GM19238 (cell line): Measurements from ENCODE around the gene CLECL1.
"Not testable (repeated sequence)": the region's sequence is repeated elsewhere in the genome, so short reads cannot be mapped to it uniquely, and the experiment has no call there.

Experiments
- DNase-seq: peaks from one replicate; pipeline ENCODE4 v3.0.0; 2011; ENCODE audit warnings: low spot score; ENCODE audit not compliant: insufficient read length

Gene CLECL1

GRCh38 chr12:9721394-9722092, 11.4 kb downstream of the CLECL1 start:
- DNase-seq = no peak

GRCh38 chr12:9719790-9720189, 13.1 kb downstream of the CLECL1 start:
- DNase-seq = no peak

GRCh38 chr12:9718968-9719367, 13.9 kb downstream of the CLECL1 start:
- no peak for DNase-seq

DNA sequence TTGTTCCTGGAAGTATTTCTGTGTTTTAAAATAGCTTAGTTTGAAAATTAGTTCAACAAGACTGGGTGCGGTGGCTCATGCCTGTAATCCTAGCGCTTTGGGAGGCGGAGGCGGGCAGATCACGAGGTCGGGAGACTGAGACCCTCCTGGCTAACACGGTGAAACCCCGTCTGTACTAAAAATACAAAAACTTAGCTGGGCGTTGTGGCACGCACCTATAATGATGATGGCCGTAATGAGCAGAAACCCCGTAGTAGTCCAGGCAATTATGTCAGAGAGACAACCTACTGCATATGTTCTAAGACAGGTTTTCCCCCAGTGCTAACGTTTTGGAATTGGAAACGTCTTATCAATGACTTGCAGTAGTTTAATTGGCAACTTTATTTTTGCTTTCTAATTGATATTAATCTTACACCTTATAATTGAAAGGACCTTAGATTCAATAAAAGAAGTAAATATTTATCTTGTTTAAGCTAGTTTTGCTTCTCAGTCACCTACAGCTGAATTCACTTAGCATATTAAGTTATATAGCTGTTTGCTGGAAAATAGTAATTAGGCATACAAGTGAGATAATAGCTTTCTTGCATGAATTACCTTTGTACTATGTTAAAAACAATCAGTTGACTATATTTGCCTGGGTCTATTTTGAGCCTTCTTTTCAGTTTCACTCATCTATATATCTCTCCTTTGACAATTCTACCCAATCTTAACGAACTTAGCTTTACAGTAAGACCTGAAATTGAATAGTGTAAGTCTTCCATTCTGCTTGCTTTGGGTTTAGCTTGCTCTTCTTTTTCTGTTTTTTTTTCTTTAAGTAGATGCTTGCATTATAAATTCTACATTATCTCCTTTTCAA, 15.6 kb downstream of the CLECL1 start:
- DNase-seq = no peak

DNA sequence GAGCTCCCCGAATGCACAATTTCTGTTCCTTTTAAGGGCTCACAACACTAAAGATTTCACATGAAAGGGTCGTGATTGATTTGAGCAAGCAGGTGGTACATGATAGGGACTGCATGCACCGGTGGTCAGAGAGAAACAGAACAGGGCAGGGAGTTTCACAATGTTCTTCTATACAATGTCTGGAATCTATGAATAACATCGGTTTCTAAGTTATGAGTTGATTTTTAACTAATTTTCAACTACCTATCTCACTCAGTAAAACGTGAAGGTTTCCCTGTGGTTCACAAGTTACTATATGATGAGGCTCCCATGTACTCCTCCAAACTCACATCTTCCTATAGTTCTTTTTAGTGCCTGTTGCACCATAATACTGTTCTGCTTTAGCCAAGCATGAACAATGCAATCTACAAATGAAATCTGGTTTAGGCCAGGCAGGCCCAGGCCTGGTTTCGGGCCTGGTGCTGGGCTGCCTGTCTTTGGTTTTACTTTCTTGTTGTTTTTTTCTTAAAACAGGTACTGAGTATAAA, 19.8 kb downstream of the CLECL1 start:
- DNase-seq = not testable (repeated sequence)

- DNase-seq = no peak
These were observed 21.2 kb downstream of the CLECL1 start for GRCh38 chr12:9711664-9712063.

GRCh38 chr12:9710584-9711375, 22.1 kb downstream of the CLECL1 start:
- no peak for DNase-seq

- DNase-seq = no peak
These were observed 24.0 kb downstream of the CLECL1 start for GRCh38 chr12:9708853-9709252.

- DNase-seq = no peak
These were observed 24.8 kb downstream of the CLECL1 start for GRCh38 chr12:9707864-9708808.

DNA sequence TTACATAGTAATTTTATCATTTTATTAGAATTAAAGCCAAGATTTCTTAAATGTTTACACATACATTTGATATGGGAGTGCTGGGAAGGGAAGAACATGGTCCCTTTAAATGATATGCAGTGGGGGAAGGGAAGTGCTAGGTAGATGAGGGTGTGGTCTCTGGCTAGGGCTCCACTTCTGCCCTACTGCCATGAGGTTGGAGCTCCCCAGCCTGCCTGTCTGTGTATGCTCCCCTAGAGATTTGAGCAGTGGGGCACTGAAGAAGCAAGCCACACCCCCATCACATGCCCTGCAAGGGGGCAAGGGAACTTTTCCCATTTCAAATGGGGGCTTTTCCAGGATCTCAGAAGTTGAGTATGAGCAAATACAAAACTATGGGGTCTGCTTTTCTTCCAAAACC, 25.5 kb downstream of the CLECL1 start:
- no peak for DNase-seq

GRCh38 chr12:9706086-9706685, 26.7 kb downstream of the CLECL1 start:
- no peak for DNase-seq

GRCh38 chr12:9704561-9704960, 28.3 kb downstream of the CLECL1 start:
- not testable (repeated sequence) for DNase-seq

GRCh38 chr12:9702255-9702654, 30.6 kb downstream of the CLECL1 start:
- DNase-seq = no peak

DNA sequence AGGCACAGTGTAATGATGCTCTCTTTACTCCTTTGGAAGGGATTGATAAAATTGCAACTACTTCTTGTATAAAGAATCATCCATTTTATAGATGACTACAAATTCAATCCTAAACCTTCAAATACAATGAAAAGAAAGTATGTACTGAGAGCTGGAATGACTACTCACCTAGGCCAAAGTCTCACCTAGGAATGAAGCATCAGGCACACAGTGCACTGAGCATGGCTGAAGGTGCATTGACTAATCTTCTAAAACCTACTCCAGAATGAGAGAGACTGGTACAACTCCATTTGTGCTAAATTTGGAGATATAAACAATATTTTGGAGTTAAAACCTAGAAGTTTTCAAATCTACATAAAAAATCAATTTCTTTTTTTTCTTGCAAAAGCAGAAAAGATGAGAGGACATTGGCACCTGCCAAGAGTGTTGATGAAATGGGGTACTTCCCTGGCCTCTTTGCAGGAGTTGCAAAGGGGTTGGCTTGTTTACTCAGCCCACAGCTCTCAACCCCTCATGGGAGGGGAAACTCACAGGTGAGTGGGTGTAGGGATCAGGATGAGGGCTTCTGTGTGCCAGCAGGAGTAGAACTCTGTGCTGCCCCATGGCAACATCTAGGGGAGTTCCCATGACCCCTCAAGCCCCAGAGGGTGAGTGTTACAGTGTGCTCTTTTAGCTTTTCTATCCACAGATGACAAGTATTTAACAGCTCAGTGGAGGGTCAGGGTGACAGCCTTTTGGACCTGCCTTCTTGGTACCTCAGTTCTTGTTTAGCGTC, 31.3 kb downstream of the CLECL1 start:
- no peak for DNase-seq

DNA sequence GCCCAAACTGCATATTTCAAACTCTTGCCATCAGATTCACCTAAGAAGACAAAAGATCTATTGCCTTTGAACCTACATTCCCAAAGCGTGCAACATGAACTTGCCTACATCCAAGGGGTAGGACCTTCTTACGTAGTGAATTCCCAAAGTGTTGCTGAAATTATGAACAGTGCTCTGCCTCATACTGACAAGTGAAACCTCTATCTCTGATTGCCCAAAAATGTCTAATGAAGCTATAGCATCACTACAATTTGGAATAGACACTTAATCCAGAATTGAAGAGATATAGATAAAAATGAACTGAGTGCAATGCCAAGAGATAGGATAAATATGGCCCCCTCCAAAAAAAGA, 32.3 kb downstream of the CLECL1 start:
- no peak for DNase-seq

- no peak for DNase-seq
These were observed 32.8 kb downstream of the CLECL1 start for GRCh38 chr12:9699898-9700605.

DNA sequence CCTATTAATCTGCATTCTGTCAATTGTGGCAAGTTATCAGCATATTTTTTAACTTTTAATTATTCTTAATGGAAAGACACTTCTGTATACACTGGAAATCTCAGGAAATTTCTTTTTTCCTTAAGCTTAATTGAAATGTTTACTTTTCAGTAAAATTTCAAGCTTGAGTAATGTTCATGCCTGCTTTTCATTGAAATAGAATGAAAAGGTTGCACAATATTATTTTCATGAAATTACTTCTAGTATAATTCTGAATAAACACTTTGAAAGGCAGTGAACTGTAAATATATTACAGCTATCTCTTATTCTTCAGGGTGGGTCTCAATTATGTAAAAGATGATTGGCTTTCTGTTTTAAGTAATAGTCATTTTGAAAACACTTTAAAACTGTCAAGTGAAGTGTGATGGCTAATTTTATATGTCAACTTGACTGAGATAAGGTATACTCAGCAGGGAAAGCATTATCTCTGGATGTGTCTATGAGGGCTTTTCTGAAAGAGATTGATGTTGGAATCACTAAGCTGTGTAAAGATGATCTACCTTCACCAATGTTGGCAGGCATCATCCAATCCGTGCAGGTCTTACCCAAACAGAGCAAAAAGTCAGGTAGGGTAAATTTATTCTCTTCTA, 33.5 kb downstream of the CLECL1 start:
- no peak for DNase-seq

DNA sequence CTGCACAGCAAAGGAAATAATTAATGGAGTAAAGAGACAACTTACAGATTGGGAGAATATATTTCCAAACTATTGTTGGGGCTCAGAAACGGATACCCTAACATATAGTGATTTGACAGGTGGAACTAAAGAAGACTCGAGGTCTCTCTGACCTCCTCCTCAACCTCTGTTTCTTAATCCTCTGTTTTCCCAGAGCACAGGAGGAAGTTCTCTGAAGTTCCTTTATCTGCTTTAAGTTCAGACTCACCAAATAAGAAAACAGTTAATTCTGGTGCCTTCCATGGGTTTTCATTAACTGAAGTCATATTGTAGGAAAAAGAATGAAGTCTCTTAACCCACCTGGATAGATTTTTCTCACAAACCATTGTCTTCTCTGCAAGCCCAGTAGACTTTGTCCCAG, 34.2 kb downstream of the CLECL1 start:
- DNase-seq = no peak
